Liver (tissue), 9 donors: Measurements from ENCODE around the gene SPRR2G. TPM values are rescaled to one million over a fixed set of nuclear protein-coding genes. Genes with fewer than 3 reads are reported as not detected.

Experiments used
- DNase-seq: peaks from one replicate; pipeline ENCODE4 v3.0.0-alpha.2; 2017; ENCODE audit warnings: low spot score
- H3K27ac ChIP-seq, 2 donors: one replicate each; pipeline ENCODE4 v1.7.0; 2013; ENCODE audit warnings: inconsistent platforms in 2 of 2, low read length in 2 of 2, control low read depth in 1 of 2, low read depth in 1 of 2, mild to moderate bottlenecking in 1 of 2
- H3K27me3 ChIP-seq, 4 donors: one replicate each; pipeline versions ENCODE4 v1.6.1 to v1.7.0; 2013; ENCODE audit warnings: low read length in 3 of 4, inconsistent platforms in 1 of 4, mild to moderate bottlenecking in 1 of 4, moderate library complexity in 1 of 4; ENCODE audit not compliant: control insufficient read depth in 4 of 4, insufficient read depth in 4 of 4
- H3K36me3 ChIP-seq, 4 donors: one replicate each; pipeline versions ENCODE4 v1.6.1 to v1.7.0; 2013; ENCODE audit warnings: low read length in 3 of 4, mild to moderate bottlenecking in 3 of 4, low read depth in 1 of 4, moderate library complexity in 1 of 4; ENCODE audit not compliant: control insufficient read depth in 4 of 4, insufficient read depth in 3 of 4
- H3K4me1 ChIP-seq, 4 donors: one replicate each; pipeline versions ENCODE4 v1.6.1 to v1.7.0; 2013; ENCODE audit warnings: low read length in 3 of 4, mild to moderate bottlenecking in 3 of 4, moderate library complexity in 1 of 4; ENCODE audit not compliant: control insufficient read depth in 4 of 4, insufficient read depth in 4 of 4
- H3K4me3 ChIP-seq, 3 donors: one replicate each; pipeline versions ENCODE4 v1.6.1 to v1.7.0; 2013; ENCODE audit warnings: low read length in 3 of 3, control low read depth in 1 of 3, low read depth in 1 of 3, mild to moderate bottlenecking in 1 of 3
- H3K9ac ChIP-seq, 2 donors: one replicate each; pipeline ENCODE4 v1.7.0; 2013; ENCODE audit warnings: low read length in 2 of 2, mild to moderate bottlenecking in 2 of 2, moderate library complexity in 2 of 2, control low read depth in 1 of 2, low read depth in 1 of 2
- H3K9me3 ChIP-seq, 4 donors: one replicate each; pipeline versions ENCODE4 v1.6.1 to v1.7.0; 2013; ENCODE audit warnings: low read length in 3 of 4; ENCODE audit not compliant: control insufficient read depth in 4 of 4
- EGR1 ChIP-seq, 2 donors: IDR thresholded peaks; 2 replicates each; pipeline ENCODE4 v1.6.1; 2016 to 2018; ENCODE audit warnings: antibody characterized with exemption in 2 of 2, low read depth in 2 of 2
- FOXA1 ChIP-seq: IDR thresholded peaks from 2 replicates; pipeline ENCODE4 v1.6.1; 2016; ENCODE audit warnings: antibody characterized with exemption
- FOXA2 ChIP-seq: IDR thresholded peaks from 2 replicates; pipeline ENCODE4 v1.6.1; 2016; ENCODE audit warnings: antibody characterized with exemption
- HNF4A ChIP-seq, 2 donors: conservative IDR thresholded peaks; 2 replicates each; pipeline ENCODE4 v1.6.1; 2016; ENCODE audit warnings: antibody characterized with exemption in 2 of 2, mild to moderate bottlenecking in 2 of 2
- HNF4G ChIP-seq: IDR thresholded peaks from 2 replicates; pipeline ENCODE4 v1.6.1; 2016; ENCODE audit warnings: antibody characterized with exemption
- JUND ChIP-seq, 2 donors: IDR thresholded peaks; 2 replicates each; pipeline ENCODE4 v1.6.1; 2016; ENCODE audit warnings: antibody characterized with exemption in 2 of 2
- NR2F2 ChIP-seq: IDR thresholded peaks from 2 replicates; pipeline ENCODE4 v1.6.1; 2016; ENCODE audit warnings: antibody characterized with exemption
- RXRA ChIP-seq, 2 donors: IDR thresholded peaks; 2 replicates each; pipeline ENCODE4 v1.6.1; 2017 to 2018; ENCODE audit warnings: antibody characterized with exemption in 2 of 2, mild to moderate bottlenecking in 1 of 2
- SP1 ChIP-seq: IDR thresholded peaks from 2 replicates; pipeline ENCODE4 v1.6.1; 2018; ENCODE audit warnings: antibody characterized with exemption, mild to moderate bottlenecking
- TAF1 ChIP-seq: conservative IDR thresholded peaks from 2 replicates; pipeline ENCODE4 v1.6.1; 2016; ENCODE audit warnings: antibody characterized with exemption, mild to moderate bottlenecking
- YY1 ChIP-seq: IDR thresholded peaks from 2 replicates; pipeline ENCODE4 v1.6.1; 2016; ENCODE audit warnings: antibody characterized with exemption, mild to moderate bottlenecking
- WGBS: extraction: QIAGEN DNeasy Blood & Tissue Kit; methylation state at CpG from one replicate; pipeline ENCODE4 v1.1.7; 2013; 5-methylcytosine and 5-hydroxymethylcytosine counted together
- polyA plus RNA-seq, 2 donors: library from polyadenylated mRNA; stranded (reverse) in 1 of 2; unstranded in 1 of 2; fragments of 200-250 nt in 1 of 2; fragments of >200 nt in 1 of 2; fragmentation: Nextera tagmentation in 1 of 2; extraction: Ambion mirVana in 1 of 2; gene quantifications; one replicate each; pipeline versions ENCODE4 v1.2.1 to v1.2.3, GENCODE V29; 2013 to 2015
- total RNA-seq, 2 donors: library from RNA; depleted of rRNA; stranded (reverse); fragments of >200 nt; gene quantifications; one replicate each; pipeline ENCODE4 v1.2.3, GENCODE V29; 2014
- TF ChIP-seq, protein P1 (sequence below): IDR thresholded peaks from 2 replicates; pipeline ENCODE4 v1.6.1; 2016; ENCODE audit warnings: antibody characterized with exemption
- TF ChIP-seq, protein P2 (sequence below): IDR thresholded peaks from 2 replicates; pipeline ENCODE4 v1.6.1; 2016; ENCODE audit warnings: antibody characterized with exemption
- TF ChIP-seq, protein P3 (sequence below): fragments of 150-350 bp; IDR thresholded peaks from 2 replicates; pipeline ENCODE4 v1.5.1; 2017; ENCODE audit warnings: improper control_type of control experiment, low read depth, low read length; ENCODE audit not compliant: missing input control
- TF ChIP-seq, protein P4 (sequence below): IDR thresholded peaks from 2 replicates; pipeline ENCODE4 v1.6.1; 2016; ENCODE audit warnings: antibody characterized with exemption
- TF ChIP-seq, protein P5 (sequence below): IDR thresholded peaks from 2 replicates; pipeline ENCODE4 v1.6.1; 2016; ENCODE audit warnings: antibody characterized with exemption, mild to moderate bottlenecking
- donor health status: healthy.
- donor health status: healthy.
- donor health status: healthy.
- donor health status: healthy.
- donor health status: healthy.

SPRR2G gene
- total and polyA plus RNA-seq, 4 donors: not detected

DNA sequence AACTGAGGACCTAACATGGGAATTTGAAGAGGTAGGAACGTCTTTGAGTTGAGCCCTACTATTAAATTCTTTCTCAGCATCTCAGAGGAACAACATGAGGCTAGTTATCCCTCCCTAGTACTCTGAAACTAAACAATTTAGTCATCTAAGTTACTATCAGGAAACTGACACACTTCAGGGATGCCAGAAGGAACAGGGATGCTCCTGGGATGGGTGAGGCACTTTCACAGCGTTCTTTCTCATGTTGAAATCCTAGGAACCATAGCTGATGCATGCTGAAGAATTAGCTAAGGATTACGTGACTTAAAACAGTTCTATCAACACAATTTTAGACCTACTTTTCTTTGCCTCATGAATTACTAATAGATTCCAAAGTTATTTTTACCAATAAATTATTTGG is 1.8 kb upstream of the SPRR2G start:
- TF ChIP-seq SP1: no peak
- TF ChIP-seq FOXA1: no peak
- TF ChIP-seq, protein P1, sequence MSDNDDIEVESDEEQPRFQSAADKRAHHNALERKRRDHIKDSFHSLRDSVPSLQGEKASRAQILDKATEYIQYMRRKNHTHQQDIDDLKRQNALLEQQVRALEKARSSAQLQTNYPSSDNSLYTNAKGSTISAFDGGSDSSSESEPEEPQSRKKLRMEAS: no peak
- TF ChIP-seq, protein P2, sequence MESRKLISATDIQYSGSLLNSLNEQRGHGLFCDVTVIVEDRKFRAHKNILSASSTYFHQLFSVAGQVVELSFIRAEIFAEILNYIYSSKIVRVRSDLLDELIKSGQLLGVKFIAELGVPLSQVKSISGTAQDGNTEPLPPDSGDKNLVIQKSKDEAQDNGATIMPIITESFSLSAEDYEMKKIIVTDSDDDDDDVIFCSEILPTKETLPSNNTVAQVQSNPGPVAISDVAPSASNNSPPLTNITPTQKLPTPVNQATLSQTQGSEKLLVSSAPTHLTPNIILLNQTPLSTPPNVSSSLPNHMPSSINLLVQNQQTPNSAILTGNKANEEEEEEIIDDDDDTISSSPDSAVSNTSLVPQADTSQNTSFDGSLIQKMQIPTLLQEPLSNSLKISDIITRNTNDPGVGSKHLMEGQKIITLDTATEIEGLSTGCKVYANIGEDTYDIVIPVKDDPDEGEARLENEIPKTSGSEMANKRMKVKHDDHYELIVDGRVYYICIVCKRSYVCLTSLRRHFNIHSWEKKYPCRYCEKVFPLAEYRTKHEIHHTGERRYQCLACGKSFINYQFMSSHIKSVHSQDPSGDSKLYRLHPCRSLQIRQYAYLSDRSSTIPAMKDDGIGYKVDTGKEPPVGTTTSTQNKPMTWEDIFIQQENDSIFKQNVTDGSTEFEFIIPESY: no peak
- TF ChIP-seq, protein P3, sequence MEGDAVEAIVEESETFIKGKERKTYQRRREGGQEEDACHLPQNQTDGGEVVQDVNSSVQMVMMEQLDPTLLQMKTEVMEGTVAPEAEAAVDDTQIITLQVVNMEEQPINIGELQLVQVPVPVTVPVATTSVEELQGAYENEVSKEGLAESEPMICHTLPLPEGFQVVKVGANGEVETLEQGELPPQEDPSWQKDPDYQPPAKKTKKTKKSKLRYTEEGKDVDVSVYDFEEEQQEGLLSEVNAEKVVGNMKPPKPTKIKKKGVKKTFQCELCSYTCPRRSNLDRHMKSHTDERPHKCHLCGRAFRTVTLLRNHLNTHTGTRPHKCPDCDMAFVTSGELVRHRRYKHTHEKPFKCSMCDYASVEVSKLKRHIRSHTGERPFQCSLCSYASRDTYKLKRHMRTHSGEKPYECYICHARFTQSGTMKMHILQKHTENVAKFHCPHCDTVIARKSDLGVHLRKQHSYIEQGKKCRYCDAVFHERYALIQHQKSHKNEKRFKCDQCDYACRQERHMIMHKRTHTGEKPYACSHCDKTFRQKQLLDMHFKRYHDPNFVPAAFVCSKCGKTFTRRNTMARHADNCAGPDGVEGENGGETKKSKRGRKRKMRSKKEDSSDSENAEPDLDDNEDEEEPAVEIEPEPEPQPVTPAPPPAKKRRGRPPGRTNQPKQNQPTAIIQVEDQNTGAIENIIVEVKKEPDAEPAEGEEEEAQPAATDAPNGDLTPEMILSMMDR: no peak
- TF ChIP-seq EGR1 (IDR thresholded peaks at IDR 0.05; ENCODE audit: low read depth in 2 of 2): no peak
- no peak for TF ChIP-seq YY1
- TF ChIP-seq, protein P4, sequence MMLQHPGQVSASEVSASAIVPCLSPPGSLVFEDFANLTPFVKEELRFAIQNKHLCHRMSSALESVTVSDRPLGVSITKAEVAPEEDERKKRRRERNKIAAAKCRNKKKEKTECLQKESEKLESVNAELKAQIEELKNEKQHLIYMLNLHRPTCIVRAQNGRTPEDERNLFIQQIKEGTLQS: no peak
- TF ChIP-seq TAF1: no peak
- no peak for TF ChIP-seq NR2F2
- TF ChIP-seq JUND (IDR thresholded peaks at IDR 0.05): no peak
- no peak for TF ChIP-seq RXRA (IDR thresholded peaks at IDR 0.05)
- TF ChIP-seq, protein P5, sequence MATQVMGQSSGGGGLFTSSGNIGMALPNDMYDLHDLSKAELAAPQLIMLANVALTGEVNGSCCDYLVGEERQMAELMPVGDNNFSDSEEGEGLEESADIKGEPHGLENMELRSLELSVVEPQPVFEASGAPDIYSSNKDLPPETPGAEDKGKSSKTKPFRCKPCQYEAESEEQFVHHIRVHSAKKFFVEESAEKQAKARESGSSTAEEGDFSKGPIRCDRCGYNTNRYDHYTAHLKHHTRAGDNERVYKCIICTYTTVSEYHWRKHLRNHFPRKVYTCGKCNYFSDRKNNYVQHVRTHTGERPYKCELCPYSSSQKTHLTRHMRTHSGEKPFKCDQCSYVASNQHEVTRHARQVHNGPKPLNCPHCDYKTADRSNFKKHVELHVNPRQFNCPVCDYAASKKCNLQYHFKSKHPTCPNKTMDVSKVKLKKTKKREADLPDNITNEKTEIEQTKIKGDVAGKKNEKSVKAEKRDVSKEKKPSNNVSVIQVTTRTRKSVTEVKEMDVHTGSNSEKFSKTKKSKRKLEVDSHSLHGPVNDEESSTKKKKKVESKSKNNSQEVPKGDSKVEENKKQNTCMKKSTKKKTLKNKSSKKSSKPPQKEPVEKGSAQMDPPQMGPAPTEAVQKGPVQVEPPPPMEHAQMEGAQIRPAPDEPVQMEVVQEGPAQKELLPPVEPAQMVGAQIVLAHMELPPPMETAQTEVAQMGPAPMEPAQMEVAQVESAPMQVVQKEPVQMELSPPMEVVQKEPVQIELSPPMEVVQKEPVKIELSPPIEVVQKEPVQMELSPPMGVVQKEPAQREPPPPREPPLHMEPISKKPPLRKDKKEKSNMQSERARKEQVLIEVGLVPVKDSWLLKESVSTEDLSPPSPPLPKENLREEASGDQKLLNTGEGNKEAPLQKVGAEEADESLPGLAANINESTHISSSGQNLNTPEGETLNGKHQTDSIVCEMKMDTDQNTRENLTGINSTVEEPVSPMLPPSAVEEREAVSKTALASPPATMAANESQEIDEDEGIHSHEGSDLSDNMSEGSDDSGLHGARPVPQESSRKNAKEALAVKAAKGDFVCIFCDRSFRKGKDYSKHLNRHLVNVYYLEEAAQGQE: no peak
- TF ChIP-seq HNF4G: no peak
- no peak for TF ChIP-seq FOXA2
- no peak for TF ChIP-seq HNF4A (conservative IDR thresholded peaks at IDR 0.05)
- Histone ChIP-seq H3K27ac (no peak overlapping the region), H3K36me3 (no peaks in the 10 kb centered on the region), H3K4me1 (no peaks in the 10 kb centered on the region), H3K9me3 (no peaks in the 10 kb centered on the region), H3K27me3 (peaks cover 0 to 2% (median 0%) of the 10 kb centered on the region in 4 donors), H3K9ac (no peak overlapping the region), H3K4me3 (no peak overlapping the region)
- no peak for DNase-seq
- WGBS: 60% methylated on average over 3 of the region's 3 CpGs

DNA sequence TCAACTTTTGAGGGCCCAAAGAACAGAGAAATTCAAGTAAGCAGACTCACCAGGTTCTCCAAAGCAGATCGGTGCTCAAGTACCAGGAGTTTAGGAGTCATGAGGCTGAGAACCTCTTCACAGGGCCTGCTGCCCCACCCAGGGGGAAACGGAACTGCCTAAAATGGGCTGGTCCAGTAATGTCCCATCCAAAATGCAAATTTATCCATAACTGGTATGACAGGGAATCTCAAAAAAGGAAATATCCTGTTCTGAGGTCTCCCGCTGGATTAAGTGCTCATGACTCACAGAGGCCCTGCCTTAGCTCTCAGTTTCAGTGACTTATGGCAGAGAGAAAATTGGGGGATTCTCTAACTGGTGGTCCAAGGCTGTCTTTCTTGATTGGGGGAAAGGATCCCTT is 9.3 kb downstream of the SPRR2G start:
- no peak overlapping the region for H3K27ac ChIP-seq
- DNase-seq: no peak
- TF ChIP-seq, protein P2: no peak
- TF ChIP-seq JUND (IDR thresholded peaks at IDR 0.05): no peak
- no peak for TF ChIP-seq SP1
- TF ChIP-seq, protein P3: no peak
- no peak for TF ChIP-seq HNF4A (conservative IDR thresholded peaks at IDR 0.05)
- 83% methylated on average over 3 of the region's 3 CpGs for WGBS
- H3K9ac ChIP-seq: no peak overlapping the region
- peaks cover 0 to 6% (median 0%) of the 10 kb centered on the region in 4 donors for H3K27me3 ChIP-seq
- no peaks in the 10 kb centered on the region for H3K36me3 ChIP-seq
- H3K9me3 ChIP-seq: no peaks in the 10 kb centered on the region
- no peaks in the 10 kb centered on the region for H3K4me1 ChIP-seq
- H3K4me3 ChIP-seq: no peak overlapping the region
